ENCODE results near the gene CBLB.

The CBLB gene

GRCh38 chr3:105674437-105675065 lies 194.3 kb downstream of the CBLB start:
- Histone ChIP-seq H3K27me3 (ENCODE audit: control insufficient read depth in 5 of 5, insufficient read depth in 4 of 5, low read length in 5 of 5) (no peaks in the 10 kb centered on the region), H3K9ac (ENCODE audit: low read length in 5 of 5) (no peak overlapping the region), H3K4me3 (ENCODE audit: low read depth in 1 of 5, low read length in 5 of 5) (no peak overlapping the region), H3K36me3 (ENCODE audit: control insufficient read depth in 5 of 5, insufficient read depth in 5 of 5, low read length in 5 of 5) (peaks cover 26 to 56% (median 33%) of the 10 kb centered on the region in 5 donors), H3K9me3 (ENCODE audit: control insufficient read depth in 5 of 5, low read length in 5 of 5) (no peaks in the 10 kb centered on the region), H3K27ac (ENCODE audit: low read depth, low read length) (no peak overlapping the region), H3K4me1 (ENCODE audit: control insufficient read depth in 5 of 5, insufficient read depth in 5 of 5, low read length in 5 of 5) (no peaks in the 10 kb centered on the region)

DNA sequence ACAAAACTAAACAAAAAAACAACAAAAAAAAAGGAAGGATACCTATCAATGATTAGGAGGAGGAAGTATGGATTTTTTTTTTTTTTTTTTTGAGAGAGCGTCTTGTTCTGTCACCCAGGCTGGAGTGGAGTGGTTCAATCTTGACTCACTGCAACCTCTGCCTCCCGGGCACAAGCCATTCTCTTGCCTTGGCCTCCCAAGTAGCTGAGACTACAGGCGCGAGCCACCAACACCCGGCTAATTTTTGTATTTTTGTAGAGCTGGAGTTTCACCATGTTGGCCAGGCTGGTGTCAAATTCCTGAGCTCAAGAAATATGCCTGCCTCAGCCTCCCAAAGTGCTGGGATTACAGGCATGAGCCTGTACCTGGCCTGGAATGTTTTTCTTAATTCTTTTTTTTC lies 195.8 kb downstream of the CBLB start:
- Histone ChIP-seq H3K27me3 (ENCODE audit: control insufficient read depth in 5 of 5, insufficient read depth in 4 of 5, low read length in 5 of 5) (no peaks in the 10 kb centered on the region), H3K27ac (ENCODE audit: low read depth, low read length) (no peak overlapping the region), H3K9ac (ENCODE audit: low read length in 5 of 5) (no peak overlapping the region), H3K4me3 (ENCODE audit: low read depth in 1 of 5, low read length in 5 of 5) (no peak overlapping the region), H3K36me3 (ENCODE audit: control insufficient read depth in 5 of 5, insufficient read depth in 5 of 5, low read length in 5 of 5) (peaks cover 29 to 60% (median 40%) of the 10 kb centered on the region in 5 donors), H3K4me1 (ENCODE audit: control insufficient read depth in 5 of 5, insufficient read depth in 5 of 5, low read length in 5 of 5) (no peaks in the 10 kb centered on the region), H3K9me3 (ENCODE audit: control insufficient read depth in 5 of 5, low read length in 5 of 5) (no peaks in the 10 kb centered on the region)

DNA sequence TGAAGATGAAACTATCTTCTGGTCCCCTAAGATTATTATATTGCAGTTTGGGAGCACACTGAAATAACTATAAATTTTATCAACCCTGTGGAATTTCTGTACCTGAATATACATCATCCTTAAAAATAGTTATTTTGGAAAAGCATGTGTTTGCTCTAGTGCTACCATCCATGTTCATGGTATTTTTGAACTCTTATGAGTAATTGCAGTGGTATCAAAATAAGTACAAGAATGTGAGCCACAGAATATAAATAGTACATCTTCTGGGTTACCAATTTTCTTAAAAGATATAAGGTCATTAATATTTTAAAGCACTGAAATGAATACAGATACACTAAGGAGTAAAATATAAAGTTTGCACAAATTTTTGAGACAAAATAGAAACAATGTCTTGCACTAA lies 206.5 kb downstream of the CBLB start:
- Histone ChIP-seq H3K27ac (ENCODE audit: low read depth, low read length) (no peak overlapping the region), H3K9me3 (ENCODE audit: control insufficient read depth in 5 of 5, low read length in 5 of 5) (no peaks in the 10 kb centered on the region), H3K36me3 (ENCODE audit: control insufficient read depth in 5 of 5, insufficient read depth in 5 of 5, low read length in 5 of 5) (peaks cover 24 to 42% (median 33%) of the 10 kb centered on the region in 5 donors), H3K4me1 (ENCODE audit: control insufficient read depth in 5 of 5, insufficient read depth in 5 of 5, low read length in 5 of 5) (no peaks in the 10 kb centered on the region), H3K27me3 (ENCODE audit: control insufficient read depth in 5 of 5, insufficient read depth in 4 of 5, low read length in 5 of 5) (no peaks in the 10 kb centered on the region), H3K9ac (ENCODE audit: low read length in 5 of 5) (no peak overlapping the region), H3K4me3 (ENCODE audit: low read depth in 1 of 5, low read length in 5 of 5) (no peak overlapping the region)

DNA sequence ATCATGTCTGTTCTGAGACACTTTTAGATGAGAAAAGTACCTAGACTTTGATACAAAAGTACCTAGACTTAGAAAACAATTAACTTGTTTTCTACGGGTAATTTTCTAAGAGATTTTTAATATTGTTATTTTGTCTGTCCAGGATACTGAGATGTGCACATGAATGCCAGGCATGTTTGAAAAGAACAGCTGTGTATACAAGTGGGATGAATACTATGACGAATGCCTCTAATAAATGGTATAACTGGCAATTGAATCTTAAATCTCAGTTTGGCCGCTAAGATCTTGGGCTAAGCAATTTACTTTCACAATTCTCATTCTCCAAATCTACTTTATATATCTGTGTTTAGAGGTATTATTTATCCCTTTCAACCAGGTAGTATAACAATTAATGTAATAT lies 207.4 kb downstream of the CBLB start:
- H3K4me1 ChIP-seq (ENCODE audit: control insufficient read depth in 5 of 5, insufficient read depth in 5 of 5, low read length in 5 of 5), result peaks cover 0 to 5% (median 0%) of the 10 kb centered on the region in 5 donors
- H3K27ac ChIP-seq (ENCODE audit: low read depth, low read length), result no peak overlapping the region
- peaks cover 24 to 39% (median 35%) of the 10 kb centered on the region in 5 donors for H3K36me3 ChIP-seq (ENCODE audit: control insufficient read depth in 5 of 5, insufficient read depth in 5 of 5, low read length in 5 of 5)
- no peak overlapping the region for H3K9ac ChIP-seq (ENCODE audit: low read length in 5 of 5)
- no peak overlapping the region for H3K4me3 ChIP-seq (ENCODE audit: low read depth in 1 of 5, low read length in 5 of 5)
- H3K9me3 ChIP-seq (ENCODE audit: control insufficient read depth in 5 of 5, low read length in 5 of 5), result no peaks in the 10 kb centered on the region
- H3K27me3 ChIP-seq (ENCODE audit: control insufficient read depth in 5 of 5, insufficient read depth in 4 of 5, low read length in 5 of 5), result no peaks in the 10 kb centered on the region

GRCh38 chr3:105656651-105657504 lies 211.9 kb downstream of the CBLB start:
- Histone ChIP-seq H3K4me1 (ENCODE audit: control insufficient read depth in 5 of 5, insufficient read depth in 5 of 5, low read length in 5 of 5) (peaks cover 0 to 14% (median 0%) of the 10 kb centered on the region in 5 donors), H3K4me3 (ENCODE audit: low read depth in 1 of 5, low read length in 5 of 5) (no peak overlapping the region), H3K9me3 (ENCODE audit: control insufficient read depth in 5 of 5, low read length in 5 of 5) (no peaks in the 10 kb centered on the region), H3K36me3 (ENCODE audit: control insufficient read depth in 5 of 5, insufficient read depth in 5 of 5, low read length in 5 of 5) (peaks cover 17 to 29% (median 24%) of the 10 kb centered on the region in 5 donors), H3K27ac (ENCODE audit: low read depth, low read length) (no peak overlapping the region), H3K27me3 (ENCODE audit: control insufficient read depth in 5 of 5, insufficient read depth in 4 of 5, low read length in 5 of 5) (no peaks in the 10 kb centered on the region), H3K9ac (ENCODE audit: low read length in 5 of 5) (no peak overlapping the region)

- no peaks in the 10 kb centered on the region for H3K27me3 ChIP-seq (ENCODE audit: control insufficient read depth in 5 of 5, insufficient read depth in 4 of 5, low read length in 5 of 5)
- no peak overlapping the region for H3K9ac ChIP-seq (ENCODE audit: low read length in 5 of 5)
- no peaks in the 10 kb centered on the region for H3K9me3 ChIP-seq (ENCODE audit: control insufficient read depth in 5 of 5, low read length in 5 of 5)
- H3K36me3 ChIP-seq (ENCODE audit: control insufficient read depth in 5 of 5, insufficient read depth in 5 of 5, low read length in 5 of 5), result peaks cover 6 to 15% (median 13%) of the 10 kb centered on the region in 5 donors
- H3K4me1 ChIP-seq (ENCODE audit: control insufficient read depth in 5 of 5, insufficient read depth in 5 of 5, low read length in 5 of 5), result peaks cover 0 to 14% (median 0%) of the 10 kb centered on the region in 5 donors
- no peak overlapping the region for H3K27ac ChIP-seq (ENCODE audit: low read depth, low read length)
- H3K4me3 ChIP-seq (ENCODE audit: low read depth in 1 of 5, low read length in 5 of 5), result no peak overlapping the region
Observed at GRCh38 chr3:105653868-105654267, 214.9 kb downstream of the CBLB start.

- Histone ChIP-seq H3K4me3 (ENCODE audit: low read depth in 1 of 5, low read length in 5 of 5) (no peak overlapping the region), H3K36me3 (ENCODE audit: control insufficient read depth in 5 of 5, insufficient read depth in 5 of 5, low read length in 5 of 5) (peaks cover 0 to 10% (median 6%) of the 10 kb centered on the region in 5 donors), H3K9ac (ENCODE audit: low read length in 5 of 5) (no peak overlapping the region), H3K4me1 (ENCODE audit: control insufficient read depth in 5 of 5, insufficient read depth in 5 of 5, low read length in 5 of 5) (peaks cover 0 to 14% (median 0%) of the 10 kb centered on the region in 5 donors), H3K27me3 (ENCODE audit: control insufficient read depth in 5 of 5, insufficient read depth in 4 of 5, low read length in 5 of 5) (no peaks in the 10 kb centered on the region), H3K27ac (ENCODE audit: low read depth, low read length) (no peak overlapping the region), H3K9me3 (ENCODE audit: control insufficient read depth in 5 of 5, low read length in 5 of 5) (no peaks in the 10 kb centered on the region)
Observed at GRCh38 chr3:105653166-105653565, 215.6 kb downstream of the CBLB start.

DNA sequence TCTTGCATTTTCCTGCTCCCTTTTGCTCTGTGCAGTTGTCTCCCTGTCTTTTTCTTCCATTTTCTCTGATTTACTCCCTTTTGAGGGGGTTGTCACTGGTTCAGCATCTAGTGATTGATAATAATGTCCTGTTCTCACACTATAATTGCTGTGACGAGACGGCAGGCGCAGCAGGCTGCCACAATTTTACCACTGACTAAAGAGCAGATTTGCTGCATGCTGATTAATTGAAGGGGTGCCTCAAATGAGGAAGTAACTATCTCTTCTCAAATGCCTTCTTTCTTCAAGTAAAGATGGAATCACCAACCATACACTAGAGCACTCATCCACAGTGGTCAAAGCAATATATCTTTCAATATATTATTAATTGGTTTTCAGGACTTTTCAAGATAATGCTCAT lies 219.3 kb downstream of the CBLB start:
- Histone ChIP-seq H3K9me3 (ENCODE audit: control insufficient read depth in 5 of 5, low read length in 5 of 5) (no peaks in the 10 kb centered on the region), H3K4me3 (ENCODE audit: low read depth in 1 of 5, low read length in 5 of 5) (no peak overlapping the region), H3K27ac (ENCODE audit: low read depth, low read length) (no peak overlapping the region), H3K27me3 (ENCODE audit: control insufficient read depth in 5 of 5, insufficient read depth in 4 of 5, low read length in 5 of 5) (no peaks in the 10 kb centered on the region), H3K4me1 (ENCODE audit: control insufficient read depth in 5 of 5, insufficient read depth in 5 of 5, low read length in 5 of 5) (no peaks in the 10 kb centered on the region), H3K9ac (ENCODE audit: low read length in 5 of 5) (no peak overlapping the region), H3K36me3 (ENCODE audit: control insufficient read depth in 5 of 5, insufficient read depth in 5 of 5, low read length in 5 of 5) (no peaks in the 10 kb centered on the region)

DNA sequence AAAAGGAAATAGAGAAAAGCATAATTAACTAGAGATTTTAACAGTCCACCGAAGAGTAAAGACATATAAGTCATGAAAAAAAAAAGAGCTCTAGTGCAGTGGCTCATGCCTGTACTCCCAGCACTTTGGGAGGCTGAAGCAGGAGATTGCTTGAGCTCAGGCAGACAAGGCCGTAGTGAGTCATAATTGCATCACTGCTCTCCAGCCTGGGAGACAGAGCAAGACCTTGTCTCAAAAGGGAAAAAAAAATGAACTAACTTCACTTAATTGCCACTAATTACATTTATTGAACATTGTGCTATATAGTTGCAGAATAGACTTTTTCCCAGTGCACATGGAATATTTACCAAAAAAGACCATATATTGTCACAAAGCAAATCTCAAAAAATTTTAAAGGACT lies 221.8 kb downstream of the CBLB start:
- Histone ChIP-seq H3K27me3 (ENCODE audit: control insufficient read depth in 5 of 5, insufficient read depth in 4 of 5, low read length in 5 of 5) (no peaks in the 10 kb centered on the region), H3K36me3 (ENCODE audit: control insufficient read depth in 5 of 5, insufficient read depth in 5 of 5, low read length in 5 of 5) (no peaks in the 10 kb centered on the region), H3K9me3 (ENCODE audit: control insufficient read depth in 5 of 5, low read length in 5 of 5) (no peaks in the 10 kb centered on the region), H3K9ac (ENCODE audit: low read length in 5 of 5) (no peak overlapping the region), H3K4me1 (ENCODE audit: control insufficient read depth in 5 of 5, insufficient read depth in 5 of 5, low read length in 5 of 5) (no peaks in the 10 kb centered on the region), H3K4me3 (ENCODE audit: low read depth in 1 of 5, low read length in 5 of 5) (no peak overlapping the region), H3K27ac (ENCODE audit: low read depth, low read length) (no peak overlapping the region)

- Histone ChIP-seq H3K9me3 (ENCODE audit: control insufficient read depth in 5 of 5, low read length in 5 of 5) (no peaks in the 10 kb centered on the region), H3K9ac (ENCODE audit: low read length in 5 of 5) (no peak overlapping the region), H3K27me3 (ENCODE audit: control insufficient read depth in 5 of 5, insufficient read depth in 4 of 5, low read length in 5 of 5) (no peaks in the 10 kb centered on the region), H3K27ac (ENCODE audit: low read depth, low read length) (no peak overlapping the region), H3K36me3 (ENCODE audit: control insufficient read depth in 5 of 5, insufficient read depth in 5 of 5, low read length in 5 of 5) (no peaks in the 10 kb centered on the region), H3K4me1 (ENCODE audit: control insufficient read depth in 5 of 5, insufficient read depth in 5 of 5, low read length in 5 of 5) (no peaks in the 10 kb centered on the region), H3K4me3 (ENCODE audit: low read depth in 1 of 5, low read length in 5 of 5) (no peak overlapping the region)
Observed at GRCh38 chr3:105639131-105639530, 229.7 kb downstream of the CBLB start.

All from subcutaneous abdominal adipose tissue (tissue), 5 donors.